Activated CD8-positive, alpha-beta T cell treated with anti-CD3 and anti-CD28 coated beads for 36 hours (primary cell): Measurements from ENCODE around the gene MIPOL1. TPM values are rescaled to one million over a fixed set of nuclear protein-coding genes. Genes with fewer than 3 reads are reported as not detected.

Source experiments
- ATAC-seq: fragments of 200-7000 bp; cut with Tn5 transposase; one replicate; pipeline ENCODE4 v1.10.0; 2021; ENCODE audit warnings: mild to moderate bottlenecking, moderate library complexity
- CTCF ChIA-PET: fragments of 350-600 bp; sonication (Branson Sonifier 250); formaldehyde crosslinking; loops from one replicate; lab custom pipeline; 2021; ENCODE audit warnings: antibody characterized with exemption; lab: Charles Lee
- POLR2A ChIA-PET: fragments of 350-600 bp; sonication (Branson Sonifier 250); formaldehyde crosslinking; loops from one replicate; lab custom pipeline; 2021; ENCODE audit warnings: antibody characterized with exemption; lab: Charles Lee
- DNase-seq: peaks from one replicate; pipeline ENCODE4 v3.0.0-alpha.2; 2020
- H3K27ac Mint-ChIP-seq: one replicate; pipeline ENCODE4 v1.8.0; 2021; ENCODE audit warnings: mild to moderate bottlenecking, mixed read lengths
- H3K27me3 Mint-ChIP-seq: one replicate; pipeline ENCODE4 v1.8.0; 2021; ENCODE audit warnings: mixed read lengths
- H3K36me3 Mint-ChIP-seq: one replicate; pipeline ENCODE4 v1.8.0; 2021; ENCODE audit warnings: low read depth, mixed read lengths
- H3K4me1 Mint-ChIP-seq: one replicate; pipeline ENCODE4 v1.8.0; 2021; ENCODE audit warnings: low read depth, mixed read lengths
- H3K4me3 Mint-ChIP-seq: one replicate; pipeline ENCODE4 v1.8.0; 2021; ENCODE audit warnings: mild to moderate bottlenecking, moderate library complexity, mixed read lengths
- H3K9me3 Mint-ChIP-seq: one replicate; pipeline ENCODE4 v1.8.0; 2021; ENCODE audit warnings: mixed read lengths
- intact Hi-C: fragments of 100-400 bp; cut with micrococcal nuclease; formaldehyde crosslinking; loops from one replicate; pipeline ENCODE4 v1.10.0; 2022
- total RNA-seq, 2 experiments: library from RNA; stranded (reverse); gene quantifications; one replicate each; pipeline ENCODE4 v1.2.3, GENCODE V29; 2021
- TF ChIP-seq, protein P1 (sequence below): fragments of 200-600 bp; IDR thresholded peaks from one replicate; pipeline ENCODE4 v1.8.0; 2022; ENCODE audit warnings: antibody characterized with exemption, mild to moderate bottlenecking

Gene MIPOL1
- total RNA-seq, 2 experiments from 2014 or later: not detected

DNA sequence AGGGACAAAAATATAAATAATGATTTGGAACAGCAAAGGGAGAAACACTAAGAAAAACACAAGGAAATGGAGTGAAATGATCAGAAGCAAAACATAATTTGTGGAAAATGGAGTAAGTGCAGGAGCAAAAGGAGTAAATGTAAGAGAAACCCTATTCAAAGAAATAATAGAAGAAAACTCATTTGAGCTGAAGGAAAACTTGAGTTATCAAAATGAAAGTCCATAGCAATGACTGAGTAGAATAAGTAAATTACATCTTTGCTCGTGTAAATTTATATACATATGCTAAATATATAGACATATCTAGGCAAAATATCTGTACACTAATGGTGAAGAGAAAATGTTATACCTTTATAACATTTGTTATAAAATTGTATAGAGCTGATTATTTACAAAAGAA lies 203.4 kb downstream of the MIPOL1 start:
- CTCF ChIA-PET: no interaction called here
- intact Hi-C loops: no loop called here
- no peak for DNase-seq
- peaks cover 3% of the 10 kb centered on the region for H3K9me3 Mint-ChIP-seq
- H3K4me1 Mint-ChIP-seq: no peaks in the 10 kb centered on the region
- no peaks in the 10 kb centered on the region for H3K27me3 Mint-ChIP-seq
- H3K4me3 Mint-ChIP-seq: no peak overlapping the region
- H3K27ac Mint-ChIP-seq: no peak overlapping the region
- TF ChIP-seq, protein P1, sequence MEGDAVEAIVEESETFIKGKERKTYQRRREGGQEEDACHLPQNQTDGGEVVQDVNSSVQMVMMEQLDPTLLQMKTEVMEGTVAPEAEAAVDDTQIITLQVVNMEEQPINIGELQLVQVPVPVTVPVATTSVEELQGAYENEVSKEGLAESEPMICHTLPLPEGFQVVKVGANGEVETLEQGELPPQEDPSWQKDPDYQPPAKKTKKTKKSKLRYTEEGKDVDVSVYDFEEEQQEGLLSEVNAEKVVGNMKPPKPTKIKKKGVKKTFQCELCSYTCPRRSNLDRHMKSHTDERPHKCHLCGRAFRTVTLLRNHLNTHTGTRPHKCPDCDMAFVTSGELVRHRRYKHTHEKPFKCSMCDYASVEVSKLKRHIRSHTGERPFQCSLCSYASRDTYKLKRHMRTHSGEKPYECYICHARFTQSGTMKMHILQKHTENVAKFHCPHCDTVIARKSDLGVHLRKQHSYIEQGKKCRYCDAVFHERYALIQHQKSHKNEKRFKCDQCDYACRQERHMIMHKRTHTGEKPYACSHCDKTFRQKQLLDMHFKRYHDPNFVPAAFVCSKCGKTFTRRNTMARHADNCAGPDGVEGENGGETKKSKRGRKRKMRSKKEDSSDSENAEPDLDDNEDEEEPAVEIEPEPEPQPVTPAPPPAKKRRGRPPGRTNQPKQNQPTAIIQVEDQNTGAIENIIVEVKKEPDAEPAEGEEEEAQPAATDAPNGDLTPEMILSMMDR: no peak
- POLR2A ChIA-PET: no interaction called here
- no peak for ATAC-seq
- no peaks in the 10 kb centered on the region for H3K36me3 Mint-ChIP-seq

DNA sequence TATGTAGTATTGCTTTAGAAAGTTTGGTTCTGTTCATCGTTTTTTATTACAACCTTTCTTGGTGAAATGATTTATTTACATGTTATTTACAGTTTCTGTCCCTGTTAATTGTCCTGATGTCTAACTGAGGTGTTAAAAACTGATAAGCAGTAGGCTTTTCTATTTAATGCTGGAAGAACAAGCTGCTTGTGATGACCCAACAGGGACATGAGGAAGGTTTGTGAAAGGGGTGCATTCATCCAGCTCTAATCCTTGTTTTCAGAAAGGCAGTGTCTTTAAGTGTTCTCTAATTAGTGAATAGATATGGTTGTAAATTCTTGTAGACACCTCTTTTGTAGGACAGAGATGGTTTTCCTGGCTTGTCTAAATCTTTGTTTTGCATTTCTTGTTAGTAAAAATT lies 205.9 kb downstream of the MIPOL1 start:
- TF ChIP-seq, protein P1: no peak
- POLR2A ChIA-PET: no interaction called here
- no peak for DNase-seq
- Mint-ChIP-seq H3K4me3 (no peak overlapping the region), H3K36me3 (no peaks in the 10 kb centered on the region), H3K4me1 (no peaks in the 10 kb centered on the region), H3K27me3 (no peaks in the 10 kb centered on the region), H3K9me3 (peaks cover 3% of the 10 kb centered on the region), H3K27ac (no peak overlapping the region)
- intact Hi-C loops: no loop called here
- CTCF ChIA-PET: no interaction called here
- ATAC-seq: no peak

DNA sequence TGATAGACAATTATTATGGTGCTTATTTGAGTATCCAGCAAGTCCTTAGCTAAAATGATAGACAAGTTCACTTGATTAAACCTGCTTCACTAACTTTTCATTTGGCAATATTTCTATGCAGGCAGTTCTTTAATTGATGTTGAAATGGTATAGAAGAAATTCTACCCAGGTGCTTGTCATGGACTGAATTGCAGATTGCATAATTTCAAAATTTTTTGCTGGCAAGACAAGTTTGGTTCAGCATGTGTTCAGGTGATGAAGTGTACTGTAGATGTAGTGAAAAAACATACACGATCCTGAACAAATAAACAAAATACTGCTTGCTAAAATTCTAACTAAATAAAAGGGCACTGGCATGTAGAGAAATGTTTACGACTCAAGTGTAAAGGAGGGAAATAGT lies 208.4 kb downstream of the MIPOL1 start:
- no peaks in the 10 kb centered on the region for H3K9me3 Mint-ChIP-seq
- intact Hi-C loops: no loop called here
- H3K27me3 Mint-ChIP-seq: no peaks in the 10 kb centered on the region
- ATAC-seq: no peak
- H3K4me3 Mint-ChIP-seq: no peak overlapping the region
- TF ChIP-seq, protein P1: no peak
- POLR2A ChIA-PET: no interaction called here
- CTCF ChIA-PET: no interaction called here
- H3K27ac Mint-ChIP-seq: no peak overlapping the region
- DNase-seq: no peak
- H3K4me1 Mint-ChIP-seq: no peaks in the 10 kb centered on the region
- H3K36me3 Mint-ChIP-seq: no peaks in the 10 kb centered on the region

DNA sequence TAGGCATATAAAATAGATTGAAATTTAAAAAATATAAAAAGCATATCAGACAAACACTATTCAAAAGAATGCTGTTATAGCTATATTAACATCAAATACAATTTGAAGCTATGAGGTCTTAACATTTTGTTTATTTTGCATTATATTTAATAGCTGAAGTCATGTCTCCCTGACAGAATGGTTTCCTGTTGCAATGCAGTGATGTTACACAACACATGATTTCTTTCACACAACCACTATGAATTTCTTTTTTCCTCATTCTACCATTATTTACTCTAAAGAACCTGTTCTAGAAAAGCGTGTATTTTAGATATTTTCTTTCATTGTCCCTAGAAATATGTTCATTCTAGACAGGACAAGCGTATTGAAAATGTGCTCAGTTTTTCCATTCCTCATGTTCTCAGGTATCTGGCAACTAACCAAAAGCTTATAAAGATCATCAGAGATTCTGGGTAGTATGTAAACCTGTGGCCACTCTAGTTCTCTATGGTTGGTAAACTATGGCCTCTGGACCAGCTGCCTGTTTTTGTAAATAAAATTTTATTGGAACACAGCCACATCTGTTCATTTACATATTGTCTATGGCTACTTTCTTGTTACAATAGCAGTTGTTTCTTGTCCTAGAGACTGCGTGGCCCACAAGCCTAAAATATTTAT lies 213.5 kb downstream of the MIPOL1 start:
- no peak overlapping the region for H3K27ac Mint-ChIP-seq
- intact Hi-C loops: no loop called here
- H3K9me3 Mint-ChIP-seq: no peaks in the 10 kb centered on the region
- POLR2A ChIA-PET: no interaction called here
- H3K4me1 Mint-ChIP-seq: no peaks in the 10 kb centered on the region
- no peaks in the 10 kb centered on the region for H3K36me3 Mint-ChIP-seq
- H3K27me3 Mint-ChIP-seq: no peaks in the 10 kb centered on the region
- no peak for ATAC-seq
- CTCF ChIA-PET: no interaction called here
- TF ChIP-seq, protein P1: no peak
- DNase-seq: no peak
- no peak overlapping the region for H3K4me3 Mint-ChIP-seq

DNA sequence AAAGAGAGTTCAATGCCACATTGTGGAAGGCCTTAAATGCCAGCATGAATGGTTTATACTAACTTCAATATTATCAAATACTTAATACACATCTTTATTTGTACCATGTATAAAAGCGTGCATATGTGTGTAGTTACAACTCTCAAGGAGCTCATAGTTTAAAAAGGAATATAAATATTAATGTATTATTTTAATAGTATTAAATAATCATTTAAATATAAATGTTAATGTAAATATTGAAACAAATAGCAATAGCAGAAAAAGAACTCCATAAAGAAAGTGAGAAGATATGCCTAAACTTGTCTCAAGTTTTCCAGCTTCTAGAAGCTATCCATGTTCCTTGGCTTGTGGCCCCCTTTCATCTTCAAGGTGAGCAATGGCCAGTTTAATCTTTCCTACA lies 215.3 kb downstream of the MIPOL1 start:
- Mint-ChIP-seq H3K27me3 (no peaks in the 10 kb centered on the region), H3K4me1 (no peaks in the 10 kb centered on the region), H3K27ac (no peak overlapping the region), H3K36me3 (no peaks in the 10 kb centered on the region), H3K9me3 (peaks cover 2% of the 10 kb centered on the region), H3K4me3 (no peak overlapping the region)
- ChIA-PET CTCF (no interaction called here), POLR2A (no interaction called here)
- TF ChIP-seq, protein P1: no peak
- ATAC-seq (no peak), DNase-seq (no peak)
- intact Hi-C loops: no loop called here
